Mammary epithelial cell (primary cell): ENCODE data around the gene SAMD13.

Experiments used
- CTCF ChIP-seq, 2 donors: IDR thresholded peaks in 1 of 2; conservative IDR thresholded peaks in 1 of 2; 2 replicates each; pipeline ENCODE4 v1.5.1; 2011 to 2012; ENCODE audit warnings: inconsistent platforms in 2 of 2, low read length in 2 of 2, mild to moderate bottlenecking in 2 of 2, control low read depth in 1 of 2, low read depth in 1 of 2; ENCODE audit not compliant: insufficient read depth in 1 of 2; ENCODE audit errors: extremely low read depth in 1 of 2
- EZH2 ChIP-seq: IDR thresholded peaks from 2 replicates; pipeline ENCODE4 v1.6.1; 2012; ENCODE audit warnings: low read length, inconsistent platforms, borderline replicate concordance

DNA sequence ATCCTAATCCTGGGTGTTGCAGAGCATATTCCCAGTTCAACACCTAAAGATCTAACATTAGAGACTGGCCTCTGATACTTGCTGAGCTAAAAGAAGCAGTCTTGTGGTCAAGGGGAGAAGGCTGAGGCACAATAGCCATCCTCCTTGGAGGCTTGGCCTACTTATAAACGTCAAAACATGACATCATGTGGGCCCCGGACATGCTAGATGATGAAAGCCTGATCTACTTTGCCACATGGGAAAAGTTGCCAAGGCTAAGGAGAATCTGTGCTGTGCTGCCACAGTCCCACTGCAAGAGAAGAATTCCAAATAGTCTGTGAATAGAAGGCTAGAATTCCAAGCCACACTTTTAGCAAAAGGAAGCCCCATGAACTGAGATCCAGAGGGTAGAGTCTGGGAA is 43.9 kb upstream of the SAMD13 start:
- TF ChIP-seq CTCF (conservative IDR thresholded peaks at IDR 0.05 in 1 of 2, IDR thresholded peaks at IDR 0.05 in 1 of 2; ENCODE audit: extremely low read depth in 1 of 2, insufficient read depth in 1 of 2, low read depth in 1 of 2, low read length in 2 of 2) (no peak), EZH2 (no peak)
